ENCODE results near the gene TCL1A.

DNA sequence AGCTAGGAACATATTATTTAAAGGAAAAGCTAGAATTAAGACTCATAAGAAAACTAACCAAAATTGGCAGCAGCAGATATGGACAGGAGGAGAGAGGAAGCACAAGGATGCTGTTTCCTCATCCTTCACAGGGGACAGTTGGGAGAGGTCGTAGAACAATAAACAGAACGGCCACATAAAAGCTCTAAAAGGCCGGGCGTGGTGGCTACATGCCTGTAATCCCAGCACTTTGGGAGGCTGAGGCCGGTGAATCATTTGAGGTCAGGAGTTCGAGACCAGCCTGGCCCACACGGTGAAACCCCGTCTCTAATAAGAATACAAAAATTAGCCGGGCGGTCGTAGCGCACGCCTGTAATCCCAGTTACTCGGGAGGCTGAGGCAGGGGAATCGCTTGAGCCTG is 17.2 kb downstream of the TCL1A start:
- TF ChIP-seq SP1 (IDR thresholded peaks at IDR 0.05) = no peak
- TF ChIP-seq SUZ12 (IDR thresholded peaks at IDR 0.05) = no peak
- TF ChIP-seq FOXM1 (IDR thresholded peaks at IDR 0.05; ENCODE audit: borderline replicate concordance) = no peak
- TF ChIP-seq FOXK2 (IDR thresholded peaks at IDR 0.05) = no peak

Measured in HEK293T (cell line).